ENCODE measurements around the gene IST1. TPM values are rescaled to one million over a fixed set of nuclear protein-coding genes. Genes with fewer than 3 reads are reported as not detected.
A peak's percentile ranks its signal among the peaks of the same experiment; 100 is the strongest.

The IST1 gene
- total and polyA plus RNA-seq, 9 of the 15 experiments (the other 6 are each of a cell fraction or from before 2014, with no cell fraction given) = 135 to 334 (median 188) TPM

DNA sequence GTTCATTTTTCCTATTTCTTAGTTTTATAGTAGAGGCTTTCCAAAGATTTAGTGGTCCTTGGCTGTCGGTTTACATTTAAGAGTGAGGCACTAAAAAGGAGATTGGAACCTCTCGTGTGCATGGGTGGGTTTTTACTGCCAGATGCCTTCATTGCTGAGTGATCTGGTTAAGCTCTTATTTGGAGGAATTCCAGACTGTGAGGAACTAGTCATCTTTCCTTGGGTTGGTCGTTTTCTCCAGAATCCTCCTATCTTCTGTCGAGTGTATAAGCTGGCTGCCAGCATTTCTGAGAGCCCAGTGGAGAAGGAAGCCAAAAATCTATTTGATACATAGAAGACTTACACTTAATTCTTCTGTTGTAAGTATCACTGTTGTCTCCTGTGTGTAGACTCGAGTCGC lies 22.6 kb downstream of the IST1 start:
- DNase-seq (ENCODE audit: extremely low read depth in 1 of 4, low spot score in 3 of 4) = no peak
- Histone ChIP-seq H4K20me1 (replicated peaks; ENCODE audit: control insufficient read depth, insufficient read depth, low read length) (no peaks in the 10 kb centered on the region; the same call in 1 of the 2 replicates), H3K9me1 (ENCODE audit: control insufficient read depth, insufficient read depth, low read length) (no peaks in the 10 kb centered on the region), H3K27me3 (ENCODE audit: control insufficient read depth in 2 of 2, insufficient read depth in 2 of 2, low read length in 2 of 2) (no peaks in the 10 kb centered on the region), H2AFZ (ENCODE audit: low read depth, low read length) (no peak overlapping the region), H3K9ac (ENCODE audit: insufficient read depth in 1 of 2, low read depth in 2 of 2, low read length in 2 of 2) (no peak overlapping the region), H3K9me3 (replicated peaks; ENCODE audit: control insufficient read depth, insufficient read depth, low read depth, low read length) (peaks cover 2% of the 10 kb centered on the region), H3K27ac (ENCODE audit: extremely low read depth, low read depth, low read length) (no peak overlapping the region), H3K4me2 (ENCODE audit: insufficient read depth, low read length) (no peak overlapping the region), H3K36me3 (ENCODE audit: control insufficient read depth, insufficient read depth, low read length) (peaks cover 89% of the 10 kb centered on the region), H3K79me2 (ENCODE audit: control insufficient read depth, insufficient read depth, low read length) (peaks cover 68% of the 10 kb centered on the region), H3K4me1 (replicated peaks in 1 of 2; ENCODE audit: control insufficient read depth in 2 of 2, insufficient read depth in 2 of 2, low read length in 2 of 2) (no peaks in the 10 kb centered on the region), H3K4me3 (no peak overlapping the region)
- in situ Hi-C loops (cut with MboI) (no loop called here), intact Hi-C loops (cut with micrococcal nuclease) (no loop called here)
- TF ChIP-seq ZNF212 (CRISPR knock-in tag; IDR thresholded peaks at IDR 0.05) = no peak
- ATAC-seq = no peak
- no peak for FAIRE-seq
- 91% methylated on average over 6 of the region's 6 CpGs for WGBS (ENCODE audit: insufficient coverage, low coverage, missing lambda C conversion rate)
- ChIA-PET CTCF (ENCODE audit: low intra/inter-chr PET ratio) (no interaction called here), POLR2A (interaction anchor here (1.7 to 5.7 kb wide), 2 partner anchors 11 to 13 kb away, joined by 8 to 26 read pairs; no protein-coding TSS in a partner anchor)
- BruUV-seq (replicated peaks) = TSS peak; percentile 21

DNA sequence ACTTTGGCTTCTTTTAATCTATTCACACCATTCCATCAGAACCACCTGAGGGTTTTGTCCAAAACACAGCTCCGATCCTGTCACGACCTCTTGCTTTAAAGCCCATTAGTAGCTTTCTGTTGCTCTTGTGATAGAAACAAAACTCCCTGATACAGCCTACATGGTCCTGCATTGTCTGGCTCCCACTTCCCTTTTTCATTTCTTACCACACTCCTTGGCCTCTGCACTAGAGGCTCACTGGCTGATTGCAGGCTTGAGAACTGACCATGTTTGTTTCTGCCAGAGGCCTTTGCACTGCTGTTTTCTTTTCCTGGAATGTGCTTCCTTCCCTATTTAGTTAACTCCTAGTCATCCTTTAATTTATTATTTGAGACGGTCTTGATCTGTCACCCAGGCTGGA lies 23.7 kb downstream of the IST1 start:
- DNase-seq (ENCODE audit: extremely low read depth in 1 of 4, low spot score in 3 of 4) = no peak
- intact Hi-C loops (cut with micrococcal nuclease) (no loop called here), in situ Hi-C loops (cut with MboI) (no loop called here)
- H3K9me1 ChIP-seq (ENCODE audit: control insufficient read depth, insufficient read depth, low read length) = no peaks in the 10 kb centered on the region
- WGBS (ENCODE audit: insufficient coverage, low coverage, missing lambda C conversion rate) = 87% methylated on average over 3 of the region's 3 CpGs
- no peak overlapping the region for H3K4me3 ChIP-seq
- no peaks in the 10 kb centered on the region; the same call in 1 of the 2 replicates for H4K20me1 ChIP-seq (replicated peaks; ENCODE audit: control insufficient read depth, insufficient read depth, low read length)
- no peak overlapping the region for H3K4me2 ChIP-seq (ENCODE audit: insufficient read depth, low read length)
- H3K9ac ChIP-seq (ENCODE audit: insufficient read depth in 1 of 2, low read depth in 2 of 2, low read length in 2 of 2) = no peak overlapping the region
- BruUV-seq (replicated peaks) = no TSS peak
- ChIA-PET POLR2A (interaction anchor here (0.6 to 0.9 kb wide), 2 partner anchors 15 to 21 kb away, joined by 3 read pairs; no protein-coding TSS in a partner anchor), CTCF (ENCODE audit: low intra/inter-chr PET ratio) (no interaction called here)
- H3K9me3 ChIP-seq (replicated peaks; ENCODE audit: control insufficient read depth, insufficient read depth, low read depth, low read length) = peaks cover 2% of the 10 kb centered on the region
- TF ChIP-seq ZNF232 (CRISPR knock-in tag; IDR thresholded peaks at IDR 0.05) = no peak
- TF ChIP-seq SPI1 (IDR thresholded peaks at IDR 0.05; ENCODE audit: borderline replicate concordance, low read depth, low read length) = peak; percentile 87
- FAIRE-seq = no peak
- peaks cover 60% of the 10 kb centered on the region for H3K79me2 ChIP-seq (ENCODE audit: control insufficient read depth, insufficient read depth, low read length)
- H3K27me3 ChIP-seq (ENCODE audit: control insufficient read depth in 2 of 2, insufficient read depth in 2 of 2, low read length in 2 of 2) = no peaks in the 10 kb centered on the region
- no peak overlapping the region for H3K27ac ChIP-seq (ENCODE audit: extremely low read depth, low read depth, low read length)
- no peaks in the 10 kb centered on the region for H3K4me1 ChIP-seq (replicated peaks in 1 of 2; ENCODE audit: control insufficient read depth in 2 of 2, insufficient read depth in 2 of 2, low read length in 2 of 2)
- no peak overlapping the region for H2AFZ ChIP-seq (ENCODE audit: low read depth, low read length)
- H3K36me3 ChIP-seq (ENCODE audit: control insufficient read depth, insufficient read depth, low read length) = peaks cover 95% of the 10 kb centered on the region
- no peak for ATAC-seq

Measured in K562 (cell line).